ENCODE measurements around the gene RAB11FIP5.

DNA sequence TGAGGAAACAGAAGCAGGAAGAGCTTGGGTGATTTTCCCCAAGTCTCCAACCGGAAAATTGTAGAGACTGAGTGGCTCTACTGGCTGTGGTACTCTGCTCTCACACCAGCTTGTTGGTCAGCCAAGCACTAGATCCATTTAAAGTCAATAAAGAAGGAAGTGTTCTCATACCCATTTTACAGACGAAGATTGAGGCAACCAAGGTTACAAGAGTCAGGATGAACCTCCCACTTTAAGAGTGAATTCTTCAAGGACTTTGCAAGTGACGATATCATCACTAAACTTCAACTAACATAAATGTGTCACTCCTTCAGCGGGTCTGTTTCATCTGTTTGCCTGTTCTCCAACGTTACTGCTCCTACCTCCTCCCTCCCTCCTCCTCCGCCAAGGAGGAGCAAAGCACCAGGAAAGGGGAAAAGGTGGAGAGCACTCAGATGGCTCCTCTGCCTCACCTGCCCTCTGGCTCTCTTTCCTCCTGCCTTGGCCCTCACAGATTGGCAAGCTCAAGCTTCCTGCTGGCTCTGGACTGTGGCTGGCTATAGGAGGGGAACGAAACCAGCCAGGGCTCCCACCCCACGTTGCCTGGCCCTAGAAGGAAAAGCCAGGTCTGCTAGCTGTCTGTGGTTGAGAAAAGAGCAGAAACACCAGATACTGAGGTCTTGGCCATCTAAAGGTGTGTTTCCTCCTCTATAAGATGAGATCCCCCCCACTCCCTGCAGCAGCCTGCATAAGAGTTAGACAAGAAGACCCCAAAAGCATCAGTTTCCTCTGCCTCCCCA, 3.6 kb upstream of the RAB11FIP5 start:
- TF ChIP-seq CTCF (IDR thresholded peaks at IDR 0.05; ENCODE audit: extremely low read depth in 1 of 2, insufficient read depth in 1 of 2, low read depth in 1 of 2, low read length in 2 of 2) (no peak), POLR2A (IDR thresholded peaks at IDR 0.05; ENCODE audit: low read depth, low read length) (no peak), JUN (IDR thresholded peaks at IDR 0.05; ENCODE audit: borderline replicate concordance, insufficient read depth, insufficient read length, low read depth) (no peak), POLR2AphosphoS5 (IDR thresholded peaks at IDR 0.05; ENCODE audit: insufficient read depth, low read depth, low read length) (no peak), MYC (IDR thresholded peaks at IDR 0.05; ENCODE audit: low read depth, low read length) (no peak), EZH2 (IDR thresholded peaks at IDR 0.05; ENCODE audit: borderline replicate concordance, low read depth, low read length, severe bottlenecking) (no peak), GATA2 (IDR thresholded peaks at IDR 0.05; ENCODE audit: insufficient read depth, insufficient read length, low read depth, low read length) (no peak), MAX (IDR thresholded peaks at IDR 0.05; ENCODE audit: insufficient read depth, insufficient read length) (no peak), FOS (IDR thresholded peaks at IDR 0.05; ENCODE audit: borderline replicate concordance, insufficient read depth, low read length) (no peak)
